Measurements from ENCODE around the gene HK3.
"Not testable (repeated sequence)": the region's sequence is repeated elsewhere in the genome, so short reads cannot be mapped to it uniquely, and the experiment has no call there.

HK3 gene

DNA sequence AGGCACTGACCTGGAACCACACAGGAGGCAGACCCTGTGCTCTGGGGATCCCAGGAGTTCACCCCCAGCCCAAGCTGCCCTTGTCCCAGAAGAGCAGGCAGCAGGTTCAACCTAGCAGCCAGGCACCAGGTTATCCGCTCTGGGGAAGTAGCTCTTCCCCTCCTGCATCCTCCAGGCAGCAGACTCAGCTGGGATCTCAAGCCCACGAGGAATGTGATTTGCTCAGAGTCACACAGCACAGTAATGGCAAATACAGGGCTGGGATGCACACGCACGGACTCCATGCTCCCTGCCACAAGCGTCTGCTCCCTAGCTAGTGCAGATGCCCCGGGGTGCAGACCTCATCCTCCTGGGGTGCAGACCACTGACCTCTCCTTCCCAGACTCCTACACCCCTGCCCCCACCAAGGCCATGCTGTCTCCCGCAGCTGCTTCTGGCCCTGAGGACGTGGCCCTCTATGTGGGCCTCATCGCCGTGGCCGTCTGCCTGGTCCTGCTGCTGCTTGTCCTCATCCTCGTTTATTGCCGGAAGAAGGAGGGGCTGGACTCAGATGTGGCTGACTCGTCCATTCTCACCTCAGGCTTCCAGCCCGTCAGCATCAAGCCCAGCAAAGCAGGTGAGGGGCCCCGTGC lies 25.5 kb downstream of the HK3 start:
- ChIA-PET POLR2A (interaction anchor here (0.8 kb wide), 1 partner anchor 226 kb away, joined by 3 read pairs; the partner anchor contains the start of gene TSPAN17), CTCF (interaction anchor here (1.7 kb wide), 1 partner anchor 213 kb away, joined by 9 read pairs; no protein-coding TSS in a partner anchor)

DNA sequence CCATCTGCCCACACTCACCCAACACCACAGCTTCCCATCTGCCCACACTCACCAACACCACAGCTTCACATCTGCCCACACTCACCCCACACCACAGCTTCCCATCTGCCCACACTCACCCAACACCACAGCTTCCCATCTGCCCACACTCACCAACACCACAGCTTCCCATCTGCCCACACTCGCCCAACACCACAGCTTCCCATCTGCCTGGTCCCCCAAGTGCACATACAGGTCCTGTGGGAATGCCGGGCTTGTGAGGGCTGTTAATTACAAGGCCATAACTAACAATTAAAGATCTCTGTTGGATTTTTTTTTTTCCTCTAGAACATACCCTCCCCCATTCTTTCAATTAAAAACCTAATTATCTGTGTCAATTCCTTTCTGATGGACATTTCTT lies 26.1 kb downstream of the HK3 start:
- DNase-seq (ENCODE audit: extremely low spot score); POLR2A ChIA-PET: not testable (repeated sequence)
- CTCF ChIA-PET: interaction anchor here (1.7 kb wide), 1 partner anchor 212 kb away, joined by 9 read pairs; no protein-coding TSS in a partner anchor

More for the DNA sequence above, 25.5 kb downstream of the HK3 start:
- no peak for TF ChIP-seq FOXM1 (IDR thresholded peaks at IDR 0.05; ENCODE audit: borderline replicate concordance)
- no peak for TF ChIP-seq SUZ12 (IDR thresholded peaks at IDR 0.05)
- TF ChIP-seq NFRKB (IDR thresholded peaks at IDR 0.05): no peak
- TF ChIP-seq, protein P1, sequence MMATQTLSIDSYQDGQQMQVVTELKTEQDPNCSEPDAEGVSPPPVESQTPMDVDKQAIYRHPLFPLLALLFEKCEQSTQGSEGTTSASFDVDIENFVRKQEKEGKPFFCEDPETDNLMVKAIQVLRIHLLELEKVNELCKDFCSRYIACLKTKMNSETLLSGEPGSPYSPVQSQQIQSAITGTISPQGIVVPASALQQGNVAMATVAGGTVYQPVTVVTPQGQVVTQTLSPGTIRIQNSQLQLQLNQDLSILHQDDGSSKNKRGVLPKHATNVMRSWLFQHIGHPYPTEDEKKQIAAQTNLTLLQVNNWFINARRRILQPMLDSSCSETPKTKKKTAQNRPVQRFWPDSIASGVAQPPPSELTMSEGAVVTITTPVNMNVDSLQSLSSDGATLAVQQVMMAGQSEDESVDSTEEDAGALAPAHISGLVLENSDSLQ (IDR thresholded peaks at IDR 0.05): no peak
- no peak for TF ChIP-seq BHLHE40 (IDR thresholded peaks at IDR 0.05; ENCODE audit: borderline replicate concordance)
- TF ChIP-seq ZNF384 (IDR thresholded peaks at IDR 0.05): no peak
- TF ChIP-seq FOXK2 (IDR thresholded peaks at IDR 0.05): no peak
- no peak for TF ChIP-seq HDGF (IDR thresholded peaks at IDR 0.05; ENCODE audit: borderline replicate concordance)
- no peak for TF ChIP-seq FOXA1 (IDR thresholded peaks at IDR 0.05)
- no peak for DNase-seq (ENCODE audit: extremely low spot score)

DNA sequence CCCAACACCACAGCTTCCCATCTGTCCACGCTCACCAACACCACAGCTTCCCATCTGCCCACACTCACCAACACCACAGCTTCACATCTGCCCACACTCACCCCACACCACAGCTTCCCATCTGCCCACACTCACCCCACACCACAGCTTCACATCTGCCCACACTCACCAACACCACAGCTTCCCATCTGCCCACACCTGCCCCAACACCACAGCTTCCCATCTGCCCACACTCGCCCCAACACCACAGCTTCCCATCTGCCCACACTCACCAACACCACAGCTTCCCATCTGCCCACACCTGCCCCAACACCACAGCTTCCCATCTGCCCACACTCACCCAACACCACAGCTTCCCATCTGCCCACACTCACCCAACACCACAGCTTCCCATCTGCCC lies 26.6 kb downstream of the HK3 start:
- DNase-seq (ENCODE audit: extremely low spot score); POLR2A ChIA-PET: not testable (repeated sequence)
- CTCF ChIA-PET: interaction anchor here (1.7 kb wide), 1 partner anchor 212 kb away, joined by 9 read pairs; no protein-coding TSS in a partner anchor

DNA sequence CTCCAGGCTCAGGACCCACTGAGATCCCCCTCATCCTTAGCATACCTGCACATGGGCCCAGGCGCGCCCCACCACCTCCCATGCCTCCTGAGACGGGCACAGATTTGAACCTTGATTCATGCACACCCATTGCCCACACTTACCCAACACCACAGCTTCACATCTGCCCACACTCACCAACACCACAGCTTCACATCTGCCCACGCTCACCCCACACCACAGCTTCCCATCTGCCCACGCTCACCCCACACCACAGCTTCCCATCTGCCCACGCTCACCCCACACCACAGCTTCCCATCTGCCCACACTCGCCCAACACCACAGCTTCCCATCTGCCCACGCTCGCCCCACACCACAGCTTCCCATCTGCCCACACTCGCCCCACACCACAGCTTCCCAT lies 28.5 kb downstream of the HK3 start:
- POLR2A ChIA-PET; DNase-seq (ENCODE audit: extremely low spot score): not testable (repeated sequence)

DNA sequence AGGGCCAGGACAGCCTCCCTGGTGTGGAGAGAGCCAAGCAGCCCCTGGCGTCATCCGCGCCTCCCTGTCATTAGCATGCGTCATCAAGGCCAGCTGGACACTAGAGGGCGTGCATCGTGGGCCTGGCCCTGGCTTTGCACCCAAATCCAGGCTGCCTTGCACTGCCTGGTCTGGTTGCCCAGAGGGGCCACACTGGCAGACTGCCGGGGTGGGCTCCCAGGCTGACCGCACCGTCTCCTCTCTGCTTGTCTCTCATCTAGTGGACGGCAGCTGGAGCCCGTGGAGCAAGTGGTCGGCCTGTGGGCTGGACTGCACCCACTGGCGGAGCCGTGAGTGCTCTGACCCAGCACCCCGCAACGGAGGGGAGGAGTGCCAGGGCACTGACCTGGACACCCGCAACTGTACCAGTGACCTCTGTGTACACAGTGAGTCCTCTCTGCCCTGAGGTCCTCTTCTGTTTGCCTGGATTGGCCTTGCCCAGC lies 29.0 kb downstream of the HK3 start:
- ChIA-PET POLR2A (no interaction called here), CTCF (interaction anchor here (0.6 to 1.0 kb wide), 4 partner anchors 9 to 210 kb away, joined by 3 to 4 read pairs (median 3); no protein-coding TSS in a partner anchor)
- TF ChIP-seq NFRKB (IDR thresholded peaks at IDR 0.05) (no peak), ZNF384 (IDR thresholded peaks at IDR 0.05) (no peak), BHLHE40 (IDR thresholded peaks at IDR 0.05; ENCODE audit: borderline replicate concordance) (no peak), TARDBP (IDR thresholded peaks at IDR 0.05) (no peak), LEF1 (IDR thresholded peaks at IDR 0.05; ENCODE audit: borderline replicate concordance) (no peak)
- TF ChIP-seq, protein P1 (IDR thresholded peaks at IDR 0.05): peak; percentile 24; the same call in 1 of the 2 replicates
- DNase-seq (ENCODE audit: extremely low spot score): peak; percentile 80

More for the DNA sequence above, 28.5 kb downstream of the HK3 start:
- CTCF ChIA-PET: interaction anchor here (0.6 to 1.0 kb wide), 4 partner anchors 8 to 210 kb away, joined by 3 to 4 read pairs (median 3); no protein-coding TSS in a partner anchor

DNA sequence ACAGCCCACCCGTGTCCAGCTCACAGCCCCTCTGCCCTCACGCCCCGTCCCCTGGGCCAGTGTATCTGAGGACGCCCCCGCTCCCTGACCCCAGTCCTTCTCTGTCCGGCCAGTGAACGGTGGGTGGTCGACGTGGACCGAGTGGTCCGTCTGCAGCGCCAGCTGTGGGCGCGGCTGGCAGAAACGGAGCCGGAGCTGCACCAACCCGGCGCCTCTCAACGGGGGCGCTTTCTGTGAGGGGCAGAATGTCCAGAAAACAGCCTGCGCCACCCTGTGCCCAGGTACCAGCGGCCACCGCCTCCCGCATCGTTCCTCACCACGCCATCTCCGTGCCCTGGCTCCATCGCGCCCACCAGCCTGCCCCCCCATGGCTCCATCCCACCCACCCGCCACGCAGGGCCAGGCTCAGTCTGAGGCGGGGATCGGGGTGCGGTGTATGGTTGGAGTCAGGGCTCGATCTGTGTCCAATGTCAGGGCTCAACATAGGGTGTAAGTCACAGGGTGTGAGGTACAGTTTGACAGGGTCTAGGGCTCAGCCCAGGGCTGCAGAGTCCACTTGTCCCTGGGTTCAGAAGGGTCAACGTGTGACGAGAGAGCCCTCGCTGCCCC lies 29.5 kb downstream of the HK3 start:
- ChIA-PET POLR2A (no interaction called here), CTCF (interaction anchor here (1.0 kb wide), 2 partner anchors 9 kb away, joined by 3 to 4 read pairs; no protein-coding TSS in a partner anchor)
- DNase-seq (ENCODE audit: extremely low spot score): no peak
- no peak for TF ChIP-seq SUZ12 (IDR thresholded peaks at IDR 0.05)

DNA sequence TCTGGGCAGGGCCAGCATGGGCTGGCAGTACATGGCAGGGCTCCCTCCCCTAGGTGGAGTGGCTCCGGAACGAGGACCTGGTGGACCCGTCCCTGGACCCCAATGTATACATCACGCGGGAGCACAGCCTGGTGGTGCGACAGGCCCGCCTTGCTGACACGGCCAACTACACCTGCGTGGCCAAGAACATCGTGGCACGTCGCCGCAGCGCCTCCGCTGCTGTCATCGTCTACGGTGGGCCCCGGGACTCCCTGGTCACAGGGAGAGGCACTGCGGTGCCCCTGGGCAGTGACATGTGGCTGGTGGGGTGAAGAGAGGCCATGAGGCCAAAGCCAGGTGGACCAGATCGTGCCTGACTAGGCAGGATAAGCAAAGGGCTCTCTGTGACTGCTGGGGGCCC lies 30.4 kb downstream of the HK3 start:
- DNase-seq (ENCODE audit: extremely low spot score): no peak
- POLR2A ChIA-PET: no interaction called here
- no peak for TF ChIP-seq BHLHE40 (IDR thresholded peaks at IDR 0.05; ENCODE audit: borderline replicate concordance)
- TF ChIP-seq LEF1 (IDR thresholded peaks at IDR 0.05; ENCODE audit: borderline replicate concordance): no peak
- TF ChIP-seq NFRKB (IDR thresholded peaks at IDR 0.05): no peak
- no peak for TF ChIP-seq ELF4 (IDR thresholded peaks at IDR 0.05)
- TF ChIP-seq FOXM1 (IDR thresholded peaks at IDR 0.05; ENCODE audit: borderline replicate concordance): no peak
- TF ChIP-seq, protein P1 (IDR thresholded peaks at IDR 0.05): no peak
- TF ChIP-seq L3MBTL2 (conservative IDR thresholded peaks at IDR 0.05): no peak
- TF ChIP-seq SP1 (IDR thresholded peaks at IDR 0.05): no peak
- TF ChIP-seq ARNT (IDR thresholded peaks at IDR 0.05): no peak
- TF ChIP-seq HDGF (IDR thresholded peaks at IDR 0.05; ENCODE audit: borderline replicate concordance): no peak
- TF ChIP-seq FOXK2 (IDR thresholded peaks at IDR 0.05): no peak
- CTCF ChIA-PET: no interaction called here

DNA sequence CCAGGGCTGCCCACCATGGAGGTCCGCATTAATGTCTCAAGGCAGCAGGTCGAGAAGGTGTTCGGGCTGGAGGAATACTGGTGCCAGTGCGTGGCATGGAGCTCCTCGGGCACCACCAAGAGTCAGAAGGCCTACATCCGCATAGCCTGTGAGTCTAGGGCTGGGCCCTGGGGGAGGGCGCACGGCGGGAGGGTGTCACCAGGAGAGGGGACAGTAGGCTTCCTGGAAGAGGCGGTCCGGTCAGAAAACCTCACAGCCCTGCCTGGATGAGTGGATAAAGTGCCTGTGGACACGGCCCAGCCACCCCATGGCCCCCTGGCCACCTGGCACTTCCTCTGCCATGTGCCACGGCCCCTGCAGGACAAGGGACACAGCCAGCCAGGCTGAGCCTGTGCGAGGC lies 31.0 kb downstream of the HK3 start:
- POLR2A ChIA-PET: no interaction called here
- CTCF ChIA-PET: no interaction called here
- TF ChIP-seq ARNT (IDR thresholded peaks at IDR 0.05) (no peak), NFRKB (IDR thresholded peaks at IDR 0.05) (no peak), FOXM1 (IDR thresholded peaks at IDR 0.05; ENCODE audit: borderline replicate concordance) (no peak), ZNF384 (IDR thresholded peaks at IDR 0.05) (no peak), HDGF (IDR thresholded peaks at IDR 0.05; ENCODE audit: borderline replicate concordance) (no peak), TARDBP (IDR thresholded peaks at IDR 0.05) (no peak), ELF4 (IDR thresholded peaks at IDR 0.05) (no peak), SUZ12 (IDR thresholded peaks at IDR 0.05) (no peak), BHLHE40 (IDR thresholded peaks at IDR 0.05; ENCODE audit: borderline replicate concordance) (no peak), CTBP1 (IDR thresholded peaks at IDR 0.05; ENCODE audit: borderline replicate concordance) (no peak), SP1 (IDR thresholded peaks at IDR 0.05) (no peak), LEF1 (IDR thresholded peaks at IDR 0.05; ENCODE audit: borderline replicate concordance) (no peak), FOXK2 (IDR thresholded peaks at IDR 0.05) (no peak), FOXA1 (IDR thresholded peaks at IDR 0.05) (no peak)
- TF ChIP-seq, protein P1 (IDR thresholded peaks at IDR 0.05): no peak
- DNase-seq (ENCODE audit: extremely low spot score): no peak

Data from HEK293T (cell line).